ENCODE data around the gene FRAT1. TPM values are rescaled to one million over a fixed set of nuclear protein-coding genes. Genes with fewer than 3 reads are reported as not detected.

Gene FRAT1
- total and polyA plus RNA-seq, 10 of the 15 experiments (the other 5 are each of a cell fraction or from before 2014, with no cell fraction given): 0.07 to 0.73 (median 0.26) TPM

GRCh38 chr10:97333601-97334369 lies 14.7 kb downstream of the FRAT1 start (continued):
- TF ChIP-seq NR2F1 (conservative IDR thresholded peaks at IDR 0.05): 0 out of 2 replicates have a peak, but pooled peaks have one; percentile 17

GRCh38 chr10:97334370-97335175 lies 15.5 kb downstream of the FRAT1 start, which contains the start of gene FRAT2:
Gene FRAT2 (minus strand): TSS chr10:97334729. CDS start chr10:97334572, 157 bp downstream.
- RAD21 ChIA-PET (ENCODE audit: unreplicated experiment): interaction anchor here (2.9 kb wide), 1 partner anchor 56 kb away, joined by 14 read pairs; no protein-coding TSS in a partner anchor
- H4K20me1 ChIP-seq (ENCODE audit: control insufficient read depth, insufficient read depth): no peaks in the 10 kb centered on the region; the same call in 1 of the 2 replicates
- peak within 1 kb of the TSS; percentile 78 for H3K9ac ChIP-seq (ENCODE audit: control insufficient read depth, insufficient read depth, low read length)
- POLR2A ChIA-PET: interaction anchor here (1.8 kb wide), 1 partner anchor 16 kb away, joined by 4 read pairs; the partner anchor contains the start of gene FRAT1
- H3K79me2 ChIP-seq (ENCODE audit: control insufficient read depth, insufficient read depth, low read length): no peaks in the 10 kb centered on the region
- H3K27ac ChIP-seq (ENCODE audit: control insufficient read depth, insufficient read depth): peak within 1 kb of the TSS; percentile 83
- in situ Hi-C loops (cut with MboI): no loop called here
- intact Hi-C loops (cut with micrococcal nuclease; ENCODE audit: unreplicated experiment): loop anchor here (5.0 kb wide), 1 partner anchor 42 kb away; the partner anchor contains the start of gene ARHGAP19
- H3K36me3 ChIP-seq (ENCODE audit: control insufficient read depth in 2 of 2, insufficient read depth in 2 of 2, low read length in 1 of 2): no peaks in the 10 kb centered on the region
- SMC1A ChIA-PET (ENCODE audit: uncharacterized antibody, unreplicated experiment): no interaction called here
- FAIRE-seq: peak; percentile 79
- H2AFZ ChIP-seq (ENCODE audit: control insufficient read depth, low read depth, low read length): peak within 1 kb of the TSS; percentile 98
- H3K9me3 ChIP-seq (replicated peaks; ENCODE audit: control insufficient read depth, insufficient read depth, low read length): no peaks in the 10 kb centered on the region
- H3K4me1 ChIP-seq (ENCODE audit: control insufficient read depth, insufficient read depth, low read length): no peaks in the 10 kb centered on the region
- H3K4me3 ChIP-seq: peak within 1 kb of the TSS; percentile 89
- peak; percentile 47 for DNase-seq (ENCODE audit: low read depth, low spot score)
- BruUV-seq (replicated peaks): no TSS peak
- peak; percentile 93 for ATAC-seq
- under 1% methylated on average over 48 of the region's 103 CpGs for WGBS (ENCODE audit: insufficient coverage, insufficient replicate concordance, low lambda C conversion rate, missing lambda C conversion rate)
- CTCF ChIA-PET: interaction anchor here (1.1 to 4.0 kb wide), 4 partner anchors 52 to 309 kb away, joined by 3 to 29 read pairs (median 5); no protein-coding TSS in a partner anchor
- H3K4me2 ChIP-seq (ENCODE audit: control insufficient read depth, insufficient read depth): peak within 1 kb of the TSS; percentile 88
- peaks cover 0 to 9% of the 10 kb centered on the region in 2 experiments; a peak in 1 of 4 replicates for H3K27me3 ChIP-seq (replicated peaks in 1 of 2; ENCODE audit: control insufficient read depth in 2 of 2, insufficient read depth in 2 of 2, low read length in 1 of 2)
- TF ChIP-seq NFXL1 (IDR thresholded peaks at IDR 0.05; ENCODE audit: borderline replicate concordance) (peak; percentile 86), LARP7 (IDR thresholded peaks at IDR 0.05) (peak; percentile 85; the same call in 1 of the 2 replicates), ZBED1 (IDR thresholded peaks at IDR 0.05; ENCODE audit: borderline replicate concordance) (no peak), HDAC2 (IDR thresholded peaks at IDR 0.05) (no peak), USF1 (IDR thresholded peaks at IDR 0.05; ENCODE audit: borderline replicate concordance, extremely low read length, insufficient read depth, low read depth, low read length) (peak; percentile 75), ZNF384 (IDR thresholded peaks at IDR 0.05; ENCODE audit: borderline replicate concordance, low read depth, low read length) (no peak), NFYA (IDR thresholded peaks at IDR 0.05; ENCODE audit: borderline replicate concordance, low read depth, low read length) (no peak), CREB1 (IDR thresholded peaks at IDR 0.05; ENCODE audit: low read depth) (peak; percentile 88), SP1 (IDR thresholded peaks at IDR 0.05; ENCODE audit: low read depth, low read length) (no peak), STAT1 (conservative IDR thresholded peaks at IDR 0.05) (0 out of 2 replicates have a peak, but pooled peaks have one; percentile 75), IRF3 (IDR thresholded peaks at IDR 0.05) (0 out of 2 replicates have a peak, but pooled peaks have one; percentile 42), ELK1 (IDR thresholded peaks at IDR 0.05; ENCODE audit: low read depth, low read length) (no peak), CHD1 (IDR thresholded peaks at IDR 0.05; ENCODE audit: low read depth, low read length) (peak; percentile 98), GATAD2B (conservative IDR thresholded peaks at IDR 0.05; ENCODE audit: low read depth) (peak; percentile 46; the same call in 1 of the 2 replicates), HCFC1 (IDR thresholded peaks at IDR 0.05; ENCODE audit: low read length) (0 out of 2 replicates have a peak, but pooled peaks have one; percentile 7), ZNF207 (IDR thresholded peaks at IDR 0.05; ENCODE audit: borderline replicate concordance) (peak; percentile 95), MYC (IDR thresholded peaks at IDR 0.05; ENCODE audit: insufficient read depth, insufficient read length, insufficient replicate concordance, low read length, severe bottlenecking) (peak; percentile 74)
